Measurements from ENCODE around the gene ERP29.
A peak's percentile ranks its signal among the peaks of the same experiment; 100 is the strongest.
"Not testable (repeated sequence)": the region's sequence is repeated elsewhere in the genome, so short reads cannot be mapped to it uniquely, and the experiment has no call there.

ERP29 gene

GRCh38 chr12:112001576-112001975 is 11.7 kb upstream of the ERP29 start:
- Histone ChIP-seq H3K79me2 (ENCODE audit: control insufficient read depth, insufficient read depth, low read length, unreplicated experiment) (no peaks in the 10 kb centered on the region), H2AFZ (ENCODE audit: low read length, unreplicated experiment) (no peak overlapping the region), H3K36me3 (ENCODE audit: insufficient read depth, low read length) (no peaks in the 10 kb centered on the region), H3K4me1 (ENCODE audit: control insufficient read depth, insufficient read depth, low read length, unreplicated experiment) (peaks cover 10% of the 10 kb centered on the region), H3K27me3 (ENCODE audit: insufficient read depth, low read length) (no peaks in the 10 kb centered on the region), H3K4me3 (ENCODE audit: low read depth, low read length) (no peak overlapping the region), H3K27ac (ENCODE audit: low read depth, low read length) (no peak overlapping the region)

DNA sequence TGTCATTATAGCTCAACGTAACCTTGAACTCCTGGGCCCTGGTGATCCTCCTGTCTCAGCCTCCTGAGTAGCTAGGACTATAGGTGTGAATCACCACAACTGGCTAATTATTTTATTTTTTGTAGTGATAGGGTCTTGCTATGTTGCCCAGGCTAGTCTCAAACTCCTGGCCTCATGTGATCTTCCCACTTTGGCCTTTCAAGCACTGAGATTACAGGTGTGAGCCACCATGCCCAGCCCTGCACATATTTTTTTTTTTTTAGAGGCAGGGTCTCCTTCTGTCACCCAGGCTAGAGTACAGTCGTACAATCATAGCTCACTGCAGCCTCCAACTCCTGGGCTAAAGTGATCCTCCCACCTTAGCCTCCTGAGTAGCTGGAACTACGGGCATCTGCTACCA is 9.2 kb upstream of the ERP29 start:
- no peak overlapping the region for H3K27ac ChIP-seq (ENCODE audit: low read depth, low read length)
- H3K27me3 ChIP-seq (ENCODE audit: insufficient read depth, low read length): no peaks in the 10 kb centered on the region
- H2AFZ ChIP-seq (ENCODE audit: low read length, unreplicated experiment): no peak overlapping the region
- no peaks in the 10 kb centered on the region for H3K79me2 ChIP-seq (ENCODE audit: control insufficient read depth, insufficient read depth, low read length, unreplicated experiment)
- peaks cover 11% of the 10 kb centered on the region for H3K4me1 ChIP-seq (ENCODE audit: control insufficient read depth, insufficient read depth, low read length, unreplicated experiment)
- H3K36me3 ChIP-seq (ENCODE audit: insufficient read depth, low read length): no peaks in the 10 kb centered on the region
- H3K4me3 ChIP-seq (ENCODE audit: low read depth, low read length): no peak overlapping the region

DNA sequence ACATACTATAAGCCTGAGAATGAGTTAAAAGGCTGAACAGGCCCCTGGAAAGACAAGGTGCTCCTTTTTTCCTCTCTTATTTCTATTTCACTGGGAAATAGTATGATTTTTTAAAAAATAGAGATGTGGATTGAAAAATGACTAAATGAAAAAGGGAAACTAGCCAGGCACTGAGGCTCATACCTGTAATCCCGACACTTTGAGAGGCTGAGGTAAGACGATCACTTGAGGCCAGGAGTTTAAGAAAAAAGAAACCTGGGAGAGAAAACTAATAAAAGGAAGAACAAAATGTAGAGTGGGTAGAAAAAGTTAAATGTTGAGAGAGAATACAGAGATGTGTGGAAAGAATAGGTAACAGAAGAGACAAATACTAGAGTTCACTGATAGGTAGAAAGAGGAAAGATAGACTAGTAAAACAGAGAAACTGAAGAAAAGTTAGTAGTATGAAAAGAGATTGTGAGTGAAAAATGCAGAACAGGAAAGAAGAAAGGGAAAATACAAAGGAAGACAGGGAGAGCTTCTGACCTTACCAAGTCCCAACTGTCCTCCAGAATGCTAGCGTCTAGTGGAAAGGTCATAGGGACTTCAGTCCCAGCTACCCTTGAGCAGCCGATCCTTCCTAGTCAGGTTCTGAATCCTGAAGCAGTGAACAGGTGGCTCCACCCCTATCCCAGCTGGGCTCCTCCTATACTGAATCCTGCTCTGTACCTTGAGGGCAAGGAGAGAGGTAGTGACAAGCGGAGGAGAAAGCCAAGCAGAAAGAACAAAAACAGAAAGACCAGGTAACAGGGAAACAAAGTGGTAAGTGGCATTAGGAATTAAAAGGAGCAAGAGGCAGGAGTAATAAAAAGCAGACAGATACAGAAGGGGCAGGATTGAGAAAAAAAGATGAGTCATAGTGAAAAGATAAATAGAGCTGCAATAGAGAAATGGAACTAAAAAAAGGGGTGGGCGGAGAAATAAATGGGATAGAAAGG is 7.5 kb upstream of the ERP29 start:
- no peak overlapping the region for H3K4me3 ChIP-seq (ENCODE audit: low read depth, low read length)
- no peaks in the 10 kb centered on the region for H3K36me3 ChIP-seq (ENCODE audit: insufficient read depth, low read length)
- H2AFZ ChIP-seq (ENCODE audit: low read length, unreplicated experiment): no peak overlapping the region
- H3K79me2 ChIP-seq (ENCODE audit: control insufficient read depth, insufficient read depth, low read length, unreplicated experiment): no peaks in the 10 kb centered on the region
- H3K27me3 ChIP-seq (ENCODE audit: insufficient read depth, low read length): no peaks in the 10 kb centered on the region
- peaks cover 11% of the 10 kb centered on the region for H3K4me1 ChIP-seq (ENCODE audit: control insufficient read depth, insufficient read depth, low read length, unreplicated experiment)
- H3K27ac ChIP-seq (ENCODE audit: low read depth, low read length): no peak overlapping the region

DNA sequence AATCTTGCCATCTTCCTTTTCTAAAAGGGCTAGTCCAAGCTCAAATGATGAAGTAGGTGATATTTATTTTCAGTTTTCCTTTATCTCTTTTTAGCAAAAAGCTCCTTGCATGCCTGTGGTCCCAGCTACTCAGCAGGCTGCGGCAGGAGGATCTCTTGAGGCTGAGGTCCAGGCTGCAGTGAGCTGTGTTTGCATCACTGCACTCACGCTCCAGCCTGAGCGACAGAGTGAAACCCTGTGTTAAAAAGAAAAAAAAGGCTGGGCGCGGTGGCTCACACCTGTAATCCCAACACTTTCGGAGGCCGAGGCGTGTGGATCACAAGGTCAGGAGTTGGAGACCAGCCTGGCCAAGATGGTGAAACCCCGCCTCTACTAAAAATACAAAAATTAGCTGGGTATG is 5.3 kb upstream of the ERP29 start:
- Histone ChIP-seq H3K79me2 (ENCODE audit: control insufficient read depth, insufficient read depth, low read length, unreplicated experiment) (peaks cover 16% of the 10 kb centered on the region), H3K4me3 (ENCODE audit: low read depth, low read length) (no peak overlapping the region), H3K27me3 (ENCODE audit: insufficient read depth, low read length) (no peaks in the 10 kb centered on the region), H3K4me1 (ENCODE audit: control insufficient read depth, insufficient read depth, low read length, unreplicated experiment) (peaks cover 25% of the 10 kb centered on the region), H3K36me3 (ENCODE audit: insufficient read depth, low read length) (peaks cover 4% of the 10 kb centered on the region; the same call in 1 of the 2 replicates), H3K27ac (ENCODE audit: low read depth, low read length) (no peak overlapping the region), H2AFZ (ENCODE audit: low read length, unreplicated experiment) (no peak overlapping the region)

GRCh38 chr12:112008918-112009317 is 4.3 kb upstream of the ERP29 start:
- Histone ChIP-seq H3K27me3 (ENCODE audit: insufficient read depth, low read length) (no peaks in the 10 kb centered on the region), H3K27ac (ENCODE audit: low read depth, low read length) (no peak overlapping the region), H3K36me3 (ENCODE audit: insufficient read depth, low read length) (peaks cover 4% of the 10 kb centered on the region; the same call in 1 of the 2 replicates), H3K4me1 (ENCODE audit: control insufficient read depth, insufficient read depth, low read length, unreplicated experiment) (peaks cover 25% of the 10 kb centered on the region), H3K79me2 (ENCODE audit: control insufficient read depth, insufficient read depth, low read length, unreplicated experiment) (peaks cover 19% of the 10 kb centered on the region), H3K4me3 (ENCODE audit: low read depth, low read length) (no peak overlapping the region), H2AFZ (ENCODE audit: low read length, unreplicated experiment) (no peak overlapping the region)

- Histone ChIP-seq H3K79me2 (ENCODE audit: control insufficient read depth, insufficient read depth, low read length, unreplicated experiment) (peaks cover 26% of the 10 kb centered on the region), H3K4me1 (ENCODE audit: control insufficient read depth, insufficient read depth, low read length, unreplicated experiment) (peaks cover 30% of the 10 kb centered on the region)
- not testable (repeated sequence) for H3K27ac ChIP-seq (ENCODE audit: low read depth, low read length); H3K36me3 ChIP-seq (ENCODE audit: insufficient read depth, low read length); H3K4me3 ChIP-seq (ENCODE audit: low read depth, low read length); H2AFZ ChIP-seq (ENCODE audit: low read length, unreplicated experiment); H3K27me3 ChIP-seq (ENCODE audit: insufficient read depth, low read length)
These were observed 3.6 kb upstream of the ERP29 start for GRCh38 chr12:112009596-112009995.

GRCh38 chr12:112010415-112011344 is 2.5 kb upstream of the ERP29 start:
- H3K36me3 ChIP-seq (ENCODE audit: insufficient read depth, low read length): peaks cover 5% of the 10 kb centered on the region; the same call in 1 of the 2 replicates
- no peak overlapping the region for H3K27ac ChIP-seq (ENCODE audit: low read depth, low read length)

DNA sequence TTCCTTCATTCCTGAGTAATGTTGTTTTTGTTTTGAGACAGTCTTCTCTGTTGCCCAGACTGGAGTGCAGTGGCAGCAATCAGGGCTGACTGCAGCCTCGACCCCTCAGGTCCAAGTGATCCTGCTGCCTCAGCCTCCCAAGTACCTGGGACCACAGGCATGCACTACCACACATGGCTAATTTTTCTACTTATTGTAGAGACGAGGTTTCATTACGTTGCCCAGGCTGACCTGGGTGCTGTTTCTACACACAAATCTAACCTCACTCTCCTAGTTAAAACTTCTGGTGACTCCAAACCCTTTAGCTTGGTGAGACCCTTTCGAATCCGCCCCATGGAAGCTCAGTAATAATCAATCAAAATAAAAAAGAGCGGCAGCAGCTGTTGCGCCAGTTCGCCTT is 1.5 kb upstream of the ERP29 start:
- H3K79me2 ChIP-seq (ENCODE audit: control insufficient read depth, insufficient read depth, low read length, unreplicated experiment): peaks cover 42% of the 10 kb centered on the region
- no peak overlapping the region for H3K27ac ChIP-seq (ENCODE audit: low read depth, low read length)
- H3K4me1 ChIP-seq (ENCODE audit: control insufficient read depth, insufficient read depth, low read length, unreplicated experiment): peaks cover 22% of the 10 kb centered on the region
- H2AFZ ChIP-seq (ENCODE audit: low read length, unreplicated experiment): no peak overlapping the region
- peaks cover 12% of the 10 kb centered on the region; the same call in 1 of the 2 replicates for H3K36me3 ChIP-seq (ENCODE audit: insufficient read depth, low read length)
- H3K4me3 ChIP-seq (ENCODE audit: low read depth, low read length): peak overlapping the region; percentile 89
- no peaks in the 10 kb centered on the region for H3K27me3 ChIP-seq (ENCODE audit: insufficient read depth, low read length)

More at GRCh38 chr12:112010415-112011344, 2.5 kb upstream of the ERP29 start:
- Histone ChIP-seq H3K79me2 (ENCODE audit: control insufficient read depth, insufficient read depth, low read length, unreplicated experiment) (peaks cover 33% of the 10 kb centered on the region), H3K4me3 (ENCODE audit: low read depth, low read length) (peak overlapping the region; percentile 89; the same call in 1 of the 2 replicates), H3K27me3 (ENCODE audit: insufficient read depth, low read length) (no peaks in the 10 kb centered on the region), H2AFZ (ENCODE audit: low read length, unreplicated experiment) (no peak overlapping the region), H3K4me1 (ENCODE audit: control insufficient read depth, insufficient read depth, low read length, unreplicated experiment) (peaks cover 32% of the 10 kb centered on the region)

GRCh38 chr12:112013601-112014402 is 576 bp downstream of the ERP29 start:
- Histone ChIP-seq H3K27me3 (ENCODE audit: insufficient read depth, low read length) (no peaks in the 10 kb centered on the region), H3K27ac (ENCODE audit: low read depth, low read length) (peak overlapping the region; percentile 46), H3K4me1 (ENCODE audit: control insufficient read depth, insufficient read depth, low read length, unreplicated experiment) (peaks cover 30% of the 10 kb centered on the region), H3K4me3 (ENCODE audit: low read depth, low read length) (peak overlapping the region; percentile 89), H2AFZ (ENCODE audit: low read length, unreplicated experiment) (peak overlapping the region; percentile 96), H3K79me2 (ENCODE audit: control insufficient read depth, insufficient read depth, low read length, unreplicated experiment) (peaks cover 57% of the 10 kb centered on the region), H3K36me3 (ENCODE audit: insufficient read depth, low read length) (peaks cover 12% of the 10 kb centered on the region; the same call in 1 of the 2 replicates)

GRCh38 chr12:112015938-112016337 is 2.7 kb downstream of the ERP29 start:
- Histone ChIP-seq H3K4me1 (ENCODE audit: control insufficient read depth, insufficient read depth, low read length, unreplicated experiment) (peaks cover 45% of the 10 kb centered on the region), H3K27me3 (ENCODE audit: insufficient read depth, low read length) (no peaks in the 10 kb centered on the region), H3K4me3 (ENCODE audit: low read depth, low read length) (no peak overlapping the region), H3K27ac (ENCODE audit: low read depth, low read length) (no peak overlapping the region), H2AFZ (ENCODE audit: low read length, unreplicated experiment) (no peak overlapping the region), H3K36me3 (ENCODE audit: insufficient read depth, low read length) (peaks cover 16% of the 10 kb centered on the region; the same call in 1 of the 2 replicates), H3K79me2 (ENCODE audit: control insufficient read depth, insufficient read depth, low read length, unreplicated experiment) (peaks cover 74% of the 10 kb centered on the region)
